Fibroblast of skin of right biceps (primary cell): Measurements from ENCODE around the gene HDGF.

ENCODE experiments used
- DNase-seq: peaks from one replicate; pipeline ENCODE4 v3.0.0-alpha.2; 2013

HDGF gene

DNA sequence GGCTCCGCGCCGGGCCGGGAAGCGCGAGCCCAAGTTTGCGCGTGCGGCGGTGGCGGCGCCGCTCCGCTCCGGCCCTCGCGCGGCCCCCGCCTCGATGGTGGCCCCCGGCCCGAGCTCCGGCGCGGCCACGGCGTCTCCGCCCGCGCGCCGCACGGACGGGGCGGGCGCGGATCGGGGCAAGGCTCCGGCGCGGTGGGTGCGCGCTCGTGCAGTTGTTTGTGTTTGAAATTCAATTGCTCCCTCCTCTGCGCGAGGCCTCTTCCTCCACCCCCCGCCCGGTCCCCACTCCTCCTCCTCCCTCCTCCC, at the start of gene HDGF:
HDGF (minus strand) TSS at position 225 of the 306 bp plus-strand sequence. CDS start 246 bp downstream, outside the sequence.
- no peak for DNase-seq

GRCh38 chr1:156797212-156797871, 45.9 kb upstream of the HDGF start:
- peak; percentile 63 for DNase-seq

- peak; percentile 66 for DNase-seq
These were observed 45.0 kb upstream of the HDGF start for GRCh38 chr1:156796340-156797097.

GRCh38 chr1:156795787-156796186, 44.3 kb upstream of the HDGF start:
- peak; percentile 14 for DNase-seq

GRCh38 chr1:156795374-156795733, 43.9 kb upstream of the HDGF start:
- DNase-seq: no peak

DNA sequence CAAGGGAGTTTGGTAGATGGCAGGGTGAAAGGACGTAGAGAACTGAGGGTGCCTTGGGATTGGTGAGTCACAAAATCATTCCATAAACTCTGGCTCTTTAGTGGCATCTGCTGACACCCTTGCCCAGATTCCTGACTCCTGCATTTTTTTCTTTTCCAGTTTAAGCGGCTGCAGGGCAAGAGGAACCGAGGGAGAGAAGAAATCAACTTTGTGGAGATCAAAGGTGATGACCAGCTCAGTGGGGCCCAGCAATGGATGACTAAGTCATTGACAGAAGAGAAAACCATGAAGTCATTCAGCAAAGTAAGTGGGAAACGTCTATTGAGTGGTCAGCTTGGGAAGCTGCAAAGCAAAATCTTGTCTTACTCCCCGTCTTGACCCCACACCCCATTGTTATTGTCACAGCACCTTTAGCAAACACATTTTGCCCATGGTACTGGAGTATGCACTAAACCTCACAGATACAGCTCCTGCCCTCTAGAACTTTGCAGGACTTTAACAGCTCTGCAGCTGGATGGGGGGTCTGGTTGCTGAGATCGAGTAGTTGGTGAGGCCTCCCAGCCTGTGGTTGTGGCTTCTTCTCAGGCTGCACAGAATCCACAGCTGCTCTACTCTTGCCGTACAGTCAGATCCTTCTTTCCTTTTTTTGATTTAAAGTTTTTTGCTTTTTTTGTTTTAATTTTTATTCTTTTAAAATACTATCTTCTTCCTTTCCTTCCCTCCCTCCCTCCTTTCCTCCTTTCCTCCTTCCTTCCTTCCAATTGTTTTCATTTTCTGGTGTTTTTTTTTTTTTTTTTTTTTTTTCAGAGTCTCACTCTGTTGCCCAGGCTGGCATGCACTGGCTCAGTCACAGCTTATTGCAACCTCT, 43.3 kb upstream of the HDGF start:
- DNase-seq: no peak

- no peak for DNase-seq
These were observed 38.3 kb upstream of the HDGF start for GRCh38 chr1:156789621-156790318.

- DNase-seq: no peak
These were observed 36.7 kb upstream of the HDGF start for GRCh38 chr1:156788136-156788535.

GRCh38 chr1:156786640-156787039, 35.2 kb upstream of the HDGF start:
- DNase-seq: no peak

DNA sequence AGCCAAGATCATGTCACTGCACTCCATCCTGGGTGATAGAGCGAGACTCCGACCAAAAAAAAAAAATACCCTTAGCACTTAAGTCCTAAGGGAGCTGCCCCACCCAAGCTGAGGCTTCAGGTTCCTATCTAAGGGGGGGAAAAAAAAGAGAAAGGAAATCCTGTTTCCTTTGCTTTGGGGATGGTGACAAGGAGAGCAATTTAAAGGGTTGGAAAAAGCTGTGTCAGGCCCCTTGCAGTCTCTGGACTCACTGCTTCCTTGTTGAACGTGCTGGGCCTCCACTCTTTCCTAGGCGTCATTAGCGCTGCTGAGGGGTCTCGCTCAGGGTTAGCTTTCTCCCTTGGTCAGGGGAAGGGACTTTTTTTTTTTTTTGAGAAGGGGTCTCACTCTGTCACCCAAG, 34.0 kb upstream of the HDGF start:
- no peak for DNase-seq

GRCh38 chr1:156781585-156782186, 30.2 kb upstream of the HDGF start:
- DNase-seq: peak; percentile 19

GRCh38 chr1:156777573-156777972, 26.1 kb upstream of the HDGF start:
- no peak for DNase-seq

- DNase-seq: no peak
These were observed 25.5 kb upstream of the HDGF start for GRCh38 chr1:156776942-156777341.

DNA sequence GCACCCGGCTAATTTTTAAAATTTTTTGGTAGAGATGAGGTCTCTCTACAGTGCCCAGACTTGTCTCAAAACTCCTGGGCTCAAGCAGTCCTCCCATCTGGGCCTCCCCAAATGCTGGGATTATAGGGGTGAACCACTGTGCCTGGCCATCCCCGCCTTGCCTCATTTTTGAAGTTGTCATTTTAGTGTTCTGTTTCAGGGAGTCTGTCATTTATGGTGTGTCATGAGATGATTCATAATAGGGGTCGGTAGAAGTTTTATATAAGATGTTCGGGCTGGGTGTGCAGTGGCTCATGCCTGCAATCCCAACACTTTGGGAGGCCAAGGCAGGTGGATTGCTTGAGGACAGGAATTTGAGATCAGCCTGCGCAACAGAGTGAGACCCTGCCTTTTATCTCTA, 24.3 kb upstream of the HDGF start:
- no peak for DNase-seq

- DNase-seq: no peak
These were observed 22.1 kb upstream of the HDGF start for GRCh38 chr1:156773607-156774006.

- no peak for DNase-seq
These were observed 21.4 kb upstream of the HDGF start for GRCh38 chr1:156772728-156773497.

GRCh38 chr1:156772222-156772621, 20.7 kb upstream of the HDGF start:
- DNase-seq: no peak

DNA sequence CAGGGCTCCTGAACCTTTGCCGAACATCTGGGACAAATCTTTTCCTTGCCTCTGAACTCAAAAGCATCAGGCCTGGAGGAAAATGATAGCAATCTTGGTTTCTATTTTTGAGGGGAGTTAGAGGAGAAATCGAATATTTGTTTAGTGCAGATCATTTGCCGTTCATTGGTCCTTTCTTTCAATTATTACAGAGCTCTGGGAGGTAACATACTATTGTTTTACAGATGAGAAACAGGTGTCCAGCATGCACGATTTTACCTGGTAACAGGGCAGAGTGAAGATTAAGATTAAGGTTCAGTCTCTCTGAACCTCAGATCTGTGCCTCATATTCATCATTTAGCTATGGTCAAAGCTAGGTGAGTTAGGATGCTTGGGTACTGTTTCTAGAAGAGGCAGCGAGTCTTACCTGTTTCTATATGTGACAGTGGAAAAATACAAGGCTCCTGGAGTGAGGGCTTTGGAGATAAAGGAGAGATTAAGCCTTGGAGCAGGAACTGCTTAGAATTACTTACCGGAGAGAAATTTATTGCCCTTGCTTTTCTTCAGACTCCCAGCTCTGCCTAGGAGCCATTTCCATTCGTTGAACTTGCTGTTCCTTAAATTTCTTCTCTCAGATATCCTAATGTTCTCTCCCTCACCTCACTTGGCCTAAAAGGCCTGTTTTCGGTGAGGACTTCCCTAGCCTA, 17.3 kb upstream of the HDGF start:
- no peak for DNase-seq

DNA sequence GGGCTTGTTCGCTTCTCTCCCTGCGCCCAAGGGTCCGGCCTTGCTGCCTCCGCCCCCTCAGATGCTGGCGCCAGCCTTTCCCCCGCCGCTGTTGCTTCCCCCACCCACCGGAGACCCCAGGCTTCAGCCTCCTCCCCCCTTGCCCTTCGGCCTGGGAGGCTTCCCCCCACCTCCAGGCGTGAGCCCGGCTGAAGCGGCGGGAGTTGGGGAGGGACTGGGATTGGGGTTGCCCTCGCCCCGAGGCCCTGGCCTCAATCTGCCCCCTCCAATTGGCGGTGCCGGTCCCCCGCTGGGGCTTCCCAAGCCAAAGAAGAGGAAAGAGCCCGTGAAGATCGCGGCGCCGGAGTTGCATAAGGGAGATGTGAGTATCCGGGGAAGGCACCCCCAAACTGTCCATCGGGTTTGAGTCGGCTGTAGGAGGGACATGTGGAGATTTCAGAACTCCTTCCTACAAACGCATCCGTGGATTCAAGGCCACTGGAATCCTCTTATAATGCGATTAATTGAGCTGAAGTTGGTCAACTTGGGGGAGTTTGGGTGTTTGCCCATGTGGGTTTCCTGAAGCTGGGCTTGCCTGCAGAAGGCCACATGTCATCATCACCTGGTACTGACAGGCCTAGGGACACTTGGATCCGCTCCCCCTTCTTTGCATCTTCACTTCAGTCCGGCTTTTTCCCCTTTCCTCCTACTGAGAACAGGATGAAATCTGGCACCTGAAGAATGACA, 16.6 kb upstream of the HDGF start:
- DNase-seq: peak; percentile 12

DNA sequence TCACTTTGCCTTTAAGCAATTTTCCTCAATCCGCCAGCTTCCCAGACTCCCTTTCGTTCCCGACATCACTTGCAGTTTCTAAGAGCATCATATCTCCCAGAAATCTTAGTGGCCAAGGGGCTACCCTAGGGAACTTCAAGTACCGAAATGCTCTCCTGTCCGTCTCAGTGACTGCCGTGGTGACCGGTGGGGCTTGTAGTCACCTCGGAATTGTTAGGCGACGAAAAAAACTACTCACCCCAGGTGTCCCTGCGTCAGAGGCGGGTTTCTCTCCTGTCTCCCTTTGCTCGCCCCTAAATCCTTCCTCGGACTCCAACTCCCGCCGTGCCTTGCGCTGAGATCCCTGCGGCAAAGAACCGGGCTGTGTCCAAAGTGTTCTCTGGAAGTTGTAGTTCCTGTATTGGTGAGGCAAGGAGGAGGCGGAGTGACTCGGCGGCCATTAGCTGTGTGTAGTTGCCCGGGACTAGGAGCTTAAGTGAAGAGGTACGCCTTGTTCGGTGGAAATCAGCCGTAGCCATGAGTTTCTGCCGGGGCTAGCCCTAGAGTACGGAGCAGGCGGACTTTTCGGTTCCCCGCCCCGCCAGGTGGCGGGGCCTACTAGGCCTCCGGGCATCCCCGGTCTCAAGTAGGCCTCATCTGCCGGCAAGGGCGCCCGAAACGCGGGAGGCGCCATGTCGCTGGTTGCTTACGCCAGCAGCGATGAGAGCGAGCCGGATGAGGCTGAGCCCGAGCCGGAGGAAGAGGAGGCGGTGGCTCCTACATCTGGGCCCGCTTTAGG, 15.8 kb upstream of the HDGF start, which contains the start of gene PRCC:
PRCC (plus strand) TSS at position 435 of the 778 bp plus-strand sequence; CDS start at position 672, 237 bp downstream.
- peak; percentile 100 for DNase-seq
